GM12872 (cell line): ENCODE data around the gene SRPX2.

Experiments used
- CTCF ChIP-seq: IDR thresholded peaks from 3 replicates; pipeline ENCODE4 v1.5.1; 2011; ENCODE audit warnings: low read depth, mild to moderate bottlenecking, low read length, moderate library complexity; ENCODE audit not compliant: insufficient read depth

SRPX2 gene

GRCh38 chrX:100650841-100651240 is 6.8 kb downstream of the SRPX2 start:
- TF ChIP-seq CTCF = no peak

GRCh38 chrX:100652266-100652665 is 8.3 kb downstream of the SRPX2 start:
- TF ChIP-seq CTCF = no peak

DNA sequence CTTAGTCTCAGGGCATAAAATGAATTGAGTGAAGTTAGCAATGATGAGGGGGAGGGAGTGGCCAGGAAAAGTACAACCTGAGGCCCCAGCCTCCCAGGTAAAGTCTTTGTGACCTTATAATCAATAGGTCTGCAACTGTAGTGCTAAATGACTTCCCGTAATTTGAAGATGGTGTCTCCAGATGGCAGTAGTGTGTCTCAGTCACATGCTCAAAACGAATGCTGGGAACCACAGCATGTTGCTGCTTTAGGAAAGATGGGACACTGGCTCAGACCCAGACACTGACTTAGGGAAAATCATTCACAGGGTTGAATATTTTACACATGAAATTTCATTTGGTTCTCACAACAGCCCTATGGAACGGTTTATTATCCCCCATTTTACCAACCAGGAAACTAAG is 10.3 kb downstream of the SRPX2 start:
- TF ChIP-seq CTCF = peak; percentile 17; the same call in 1 of the 3 replicates

- no peak for TF ChIP-seq CTCF
These were observed 15.0 kb downstream of the SRPX2 start for GRCh38 chrX:100658941-100659381.

DNA sequence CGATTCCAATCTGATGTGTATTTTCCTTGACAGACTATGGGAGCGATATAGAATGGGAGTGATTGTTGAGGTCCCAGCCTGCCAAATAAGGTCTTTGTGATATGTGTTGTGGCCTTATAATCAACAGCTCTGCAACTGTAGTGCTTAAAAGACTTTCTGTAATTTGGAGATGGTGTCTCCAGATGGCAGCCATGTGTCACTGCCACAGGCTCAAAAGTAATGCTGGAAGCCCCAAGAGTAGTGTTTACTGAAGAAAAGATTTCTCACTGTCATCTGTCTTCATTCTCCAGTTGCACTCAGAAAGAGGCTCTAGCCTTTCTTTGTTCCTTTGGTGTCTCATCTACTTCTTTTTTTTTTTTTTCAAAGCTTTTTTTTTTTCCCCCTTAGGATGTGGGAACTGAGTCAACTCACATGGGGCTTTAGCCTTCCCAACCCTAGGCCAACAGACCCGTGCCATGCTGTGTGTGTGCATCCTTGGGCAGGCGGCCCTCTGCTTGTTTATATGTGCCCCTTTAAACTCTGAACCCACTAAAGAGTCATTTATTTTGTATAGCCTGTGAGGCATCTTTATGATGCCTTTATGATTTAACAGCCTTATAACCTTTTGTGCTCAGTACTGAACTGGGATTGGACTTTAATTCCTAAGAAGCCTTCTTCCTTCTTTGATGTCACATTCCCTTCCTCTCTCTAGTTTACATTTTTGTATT is 15.6 kb downstream of the SRPX2 start:
- no peak for TF ChIP-seq CTCF

DNA sequence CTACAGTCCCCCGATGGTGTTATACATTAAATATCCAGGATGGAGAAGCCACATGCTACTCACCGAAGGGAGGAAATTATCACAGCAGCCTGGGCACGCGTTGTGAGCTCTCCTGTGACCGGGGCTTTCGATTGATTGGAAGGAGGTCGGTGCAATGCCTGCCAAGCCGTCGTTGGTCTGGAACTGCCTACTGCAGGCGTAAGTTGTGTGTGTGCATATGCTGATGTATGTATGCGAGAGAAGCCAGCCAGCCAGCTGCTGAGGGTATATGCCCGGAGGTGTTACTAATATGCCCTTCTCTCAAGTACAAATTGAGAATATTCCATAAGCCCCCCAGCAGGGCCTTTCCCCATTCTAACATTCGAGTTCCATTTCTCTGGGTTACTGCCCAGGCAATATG is 18.2 kb downstream of the SRPX2 start:
- no peak for TF ChIP-seq CTCF

DNA sequence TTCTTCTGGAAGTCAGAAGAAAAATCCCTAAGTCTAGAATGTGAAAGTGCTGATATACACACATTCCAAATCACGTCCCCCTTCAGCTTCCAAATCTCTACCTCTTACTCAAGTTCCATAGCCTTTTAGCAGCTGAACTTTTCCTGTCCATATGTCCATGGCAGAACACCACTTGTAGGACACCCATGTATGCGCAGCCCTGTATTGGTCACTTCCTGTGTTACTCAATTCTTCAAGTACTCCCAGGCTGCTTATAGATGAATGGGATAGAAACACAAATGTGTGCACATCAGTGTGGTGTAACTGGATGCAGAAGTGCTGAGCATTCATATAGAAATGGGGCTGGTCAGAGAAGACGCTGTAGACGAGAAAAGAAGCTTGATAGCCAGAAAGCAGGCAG is 18.8 kb downstream of the SRPX2 start:
- no peak for TF ChIP-seq CTCF

- no peak for TF ChIP-seq CTCF
These were observed 19.6 kb downstream of the SRPX2 start for GRCh38 chrX:100663642-100664041.
